ENCODE measurements around the gene TRAF3IP3. TPM values are rescaled to one million over a fixed set of nuclear protein-coding genes. Genes with fewer than 3 reads are reported as not detected.

TRAF3IP3 gene
- total RNA-seq, 1 experiment from 2014 or later, result 0.34 TPM

DNA sequence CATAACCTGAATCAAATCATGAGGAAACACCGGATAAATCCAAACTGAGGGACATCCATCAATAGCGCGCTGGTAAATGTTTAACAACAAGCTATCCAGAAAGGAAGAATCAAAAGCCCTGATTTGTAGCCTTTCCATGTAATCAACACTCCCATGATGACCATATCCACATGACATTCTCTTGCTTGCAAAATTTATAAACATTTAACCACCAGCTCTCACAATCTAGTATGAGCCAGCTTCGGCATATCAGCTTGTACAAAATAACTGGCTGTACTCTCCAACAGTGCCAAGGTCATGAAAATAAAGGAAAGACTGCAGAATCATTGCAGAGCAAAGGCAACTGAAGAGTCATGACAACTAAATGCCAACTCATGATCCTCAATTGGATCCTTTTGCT lies 35.5 kb upstream of the TRAF3IP3 start:
- no peak for ATAC-seq
- no peaks in the 10 kb centered on the region for H3K79me2 ChIP-seq (ENCODE audit: insufficient read depth, low read length)
- H3K36me3 ChIP-seq (ENCODE audit: control insufficient read depth in 1 of 2, insufficient read depth in 2 of 2, low read length in 2 of 2), result no peaks in the 10 kb centered on the region
- TF ChIP-seq EZH2phosphoT487 (IDR thresholded peaks at IDR 0.05; ENCODE audit: borderline replicate concordance), result no peak
- TF ChIP-seq ZNF274 (IDR thresholded peaks at IDR 0.05; ENCODE audit: low read depth, low read length), result no peak
- TF ChIP-seq, protein P1, sequence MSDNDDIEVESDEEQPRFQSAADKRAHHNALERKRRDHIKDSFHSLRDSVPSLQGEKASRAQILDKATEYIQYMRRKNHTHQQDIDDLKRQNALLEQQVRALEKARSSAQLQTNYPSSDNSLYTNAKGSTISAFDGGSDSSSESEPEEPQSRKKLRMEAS (IDR thresholded peaks at IDR 0.05), result no peak
- TF ChIP-seq POLR2A (IDR thresholded peaks at IDR 0.05; ENCODE audit: borderline replicate concordance, extremely low read depth, insufficient read depth, insufficient read length), result no peak
- TF ChIP-seq FOSL1 (IDR thresholded peaks at IDR 0.05; ENCODE audit: low read depth), result no peak
- no peak for TF ChIP-seq RAD21 (IDR thresholded peaks at IDR 0.05; ENCODE audit: low read depth)
- no peak for TF ChIP-seq SP1 (IDR thresholded peaks at IDR 0.05; ENCODE audit: low read depth)
- TF ChIP-seq, protein P2, sequence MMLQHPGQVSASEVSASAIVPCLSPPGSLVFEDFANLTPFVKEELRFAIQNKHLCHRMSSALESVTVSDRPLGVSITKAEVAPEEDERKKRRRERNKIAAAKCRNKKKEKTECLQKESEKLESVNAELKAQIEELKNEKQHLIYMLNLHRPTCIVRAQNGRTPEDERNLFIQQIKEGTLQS (IDR thresholded peaks at IDR 0.05), result no peak
- no peak for TF ChIP-seq EGR1 (IDR thresholded peaks at IDR 0.05; ENCODE audit: low read depth)
- no peak for TF ChIP-seq JUND (IDR thresholded peaks at IDR 0.05)
- TF ChIP-seq, protein P3, sequence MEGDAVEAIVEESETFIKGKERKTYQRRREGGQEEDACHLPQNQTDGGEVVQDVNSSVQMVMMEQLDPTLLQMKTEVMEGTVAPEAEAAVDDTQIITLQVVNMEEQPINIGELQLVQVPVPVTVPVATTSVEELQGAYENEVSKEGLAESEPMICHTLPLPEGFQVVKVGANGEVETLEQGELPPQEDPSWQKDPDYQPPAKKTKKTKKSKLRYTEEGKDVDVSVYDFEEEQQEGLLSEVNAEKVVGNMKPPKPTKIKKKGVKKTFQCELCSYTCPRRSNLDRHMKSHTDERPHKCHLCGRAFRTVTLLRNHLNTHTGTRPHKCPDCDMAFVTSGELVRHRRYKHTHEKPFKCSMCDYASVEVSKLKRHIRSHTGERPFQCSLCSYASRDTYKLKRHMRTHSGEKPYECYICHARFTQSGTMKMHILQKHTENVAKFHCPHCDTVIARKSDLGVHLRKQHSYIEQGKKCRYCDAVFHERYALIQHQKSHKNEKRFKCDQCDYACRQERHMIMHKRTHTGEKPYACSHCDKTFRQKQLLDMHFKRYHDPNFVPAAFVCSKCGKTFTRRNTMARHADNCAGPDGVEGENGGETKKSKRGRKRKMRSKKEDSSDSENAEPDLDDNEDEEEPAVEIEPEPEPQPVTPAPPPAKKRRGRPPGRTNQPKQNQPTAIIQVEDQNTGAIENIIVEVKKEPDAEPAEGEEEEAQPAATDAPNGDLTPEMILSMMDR (IDR thresholded peaks at IDR 0.05 in 2 of 3, conservative IDR thresholded peaks at IDR 0.05 in 1 of 3; ENCODE audit: borderline replicate concordance in 1 of 3, insufficient read depth in 1 of 3, low read depth in 2 of 3, low read length in 2 of 3), result no peak
- TF ChIP-seq TCF7L2 (IDR thresholded peaks at IDR 0.05; ENCODE audit: borderline replicate concordance, extremely low read depth, insufficient read depth, insufficient read length), result no peak
- no peak for TF ChIP-seq YY1 (IDR thresholded peaks at IDR 0.05; ENCODE audit: extremely low read depth, insufficient replicate concordance, low read depth, low read length)
- TF ChIP-seq, protein P4, sequence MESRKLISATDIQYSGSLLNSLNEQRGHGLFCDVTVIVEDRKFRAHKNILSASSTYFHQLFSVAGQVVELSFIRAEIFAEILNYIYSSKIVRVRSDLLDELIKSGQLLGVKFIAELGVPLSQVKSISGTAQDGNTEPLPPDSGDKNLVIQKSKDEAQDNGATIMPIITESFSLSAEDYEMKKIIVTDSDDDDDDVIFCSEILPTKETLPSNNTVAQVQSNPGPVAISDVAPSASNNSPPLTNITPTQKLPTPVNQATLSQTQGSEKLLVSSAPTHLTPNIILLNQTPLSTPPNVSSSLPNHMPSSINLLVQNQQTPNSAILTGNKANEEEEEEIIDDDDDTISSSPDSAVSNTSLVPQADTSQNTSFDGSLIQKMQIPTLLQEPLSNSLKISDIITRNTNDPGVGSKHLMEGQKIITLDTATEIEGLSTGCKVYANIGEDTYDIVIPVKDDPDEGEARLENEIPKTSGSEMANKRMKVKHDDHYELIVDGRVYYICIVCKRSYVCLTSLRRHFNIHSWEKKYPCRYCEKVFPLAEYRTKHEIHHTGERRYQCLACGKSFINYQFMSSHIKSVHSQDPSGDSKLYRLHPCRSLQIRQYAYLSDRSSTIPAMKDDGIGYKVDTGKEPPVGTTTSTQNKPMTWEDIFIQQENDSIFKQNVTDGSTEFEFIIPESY (IDR thresholded peaks at IDR 0.05; ENCODE audit: extremely low read depth, insufficient replicate concordance, low read length), result no peak
- TF ChIP-seq CEBPB (IDR thresholded peaks at IDR 0.05; ENCODE audit: low read depth), result no peak
- TF ChIP-seq SIN3A (IDR thresholded peaks at IDR 0.05; ENCODE audit: low read depth), result no peak
- no peak for TF ChIP-seq CBX3 (IDR thresholded peaks at IDR 0.05; ENCODE audit: low read depth)
- no peak for TF ChIP-seq ELF1 (IDR thresholded peaks at IDR 0.05; ENCODE audit: borderline replicate concordance, low read depth)
- no peaks in the 10 kb centered on the region for H3K9me3 ChIP-seq (ENCODE audit: control insufficient read depth in 1 of 2, insufficient read depth in 1 of 2, low read depth in 1 of 2, low read length in 2 of 2)
- ChIA-PET POLR2A (no interaction called here), RAD21 (ENCODE audit: low non-redundant PET in 1 of 2, low total read pairs in 2 of 2, uncharacterized antibody in 2 of 2, unreplicated experiment in 2 of 2) (no interaction called here), CTCF (no interaction called here)
- no peaks in the 10 kb centered on the region for H3K4me1 ChIP-seq (ENCODE audit: control insufficient read depth in 1 of 2, insufficient read depth in 2 of 2, low read length in 2 of 2)
- H3K4me3 ChIP-seq (replicated peaks in 1 of 2; ENCODE audit: low read depth in 1 of 2, low read length in 2 of 2), result no peak overlapping the region
- H3K27me3 ChIP-seq (ENCODE audit: insufficient read depth, low read length), result no peaks in the 10 kb centered on the region
- no peak for DNase-seq (ENCODE audit: low read depth, low spot score)
- intact Hi-C loops (cut with micrococcal nuclease), result loop anchor here (10.0 kb wide), 1 partner anchor 346 kb away; no protein-coding TSS in a partner anchor
- no peaks in the 10 kb centered on the region for H3K9me2 ChIP-seq (ENCODE audit: insufficient read depth)
- H3K27ac ChIP-seq (ENCODE audit: low read depth, low read length), result no peak overlapping the region
- no peak overlapping the region for H3K9ac ChIP-seq (ENCODE audit: low read length)
- H2AFZ ChIP-seq (ENCODE audit: low read depth, low read length, poor library complexity, severe bottlenecking), result no peak overlapping the region
- H3K4me2 ChIP-seq (ENCODE audit: low read length), result no peak overlapping the region
- H4K20me1 ChIP-seq (ENCODE audit: insufficient read depth), result no peaks in the 10 kb centered on the region
- BruUV-seq (replicated peaks), result no TSS peak
